Anterior cingulate cortex (tissue), 58 donors: ENCODE results near the gene LMBR1.
"Not testable (repeated sequence)": the region's sequence is repeated elsewhere in the genome, so short reads cannot be mapped to it uniquely, and the experiment has no call there.

Experiments used
- DNase-seq, 58 donors: peaks; one replicate each; lab custom pipeline; 2025; lab: John Stamatoyannopoulos, UW

Gene LMBR1, protein sequence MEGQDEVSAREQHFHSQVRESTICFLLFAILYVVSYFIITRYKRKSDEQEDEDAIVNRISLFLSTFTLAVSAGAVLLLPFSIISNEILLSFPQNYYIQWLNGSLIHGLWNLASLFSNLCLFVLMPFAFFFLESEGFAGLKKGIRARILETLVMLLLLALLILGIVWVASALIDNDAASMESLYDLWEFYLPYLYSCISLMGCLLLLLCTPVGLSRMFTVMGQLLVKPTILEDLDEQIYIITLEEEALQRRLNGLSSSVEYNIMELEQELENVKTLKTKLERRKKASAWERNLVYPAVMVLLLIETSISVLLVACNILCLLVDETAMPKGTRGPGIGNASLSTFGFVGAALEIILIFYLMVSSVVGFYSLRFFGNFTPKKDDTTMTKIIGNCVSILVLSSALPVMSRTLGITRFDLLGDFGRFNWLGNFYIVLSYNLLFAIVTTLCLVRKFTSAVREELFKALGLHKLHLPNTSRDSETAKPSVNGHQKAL

DNA sequence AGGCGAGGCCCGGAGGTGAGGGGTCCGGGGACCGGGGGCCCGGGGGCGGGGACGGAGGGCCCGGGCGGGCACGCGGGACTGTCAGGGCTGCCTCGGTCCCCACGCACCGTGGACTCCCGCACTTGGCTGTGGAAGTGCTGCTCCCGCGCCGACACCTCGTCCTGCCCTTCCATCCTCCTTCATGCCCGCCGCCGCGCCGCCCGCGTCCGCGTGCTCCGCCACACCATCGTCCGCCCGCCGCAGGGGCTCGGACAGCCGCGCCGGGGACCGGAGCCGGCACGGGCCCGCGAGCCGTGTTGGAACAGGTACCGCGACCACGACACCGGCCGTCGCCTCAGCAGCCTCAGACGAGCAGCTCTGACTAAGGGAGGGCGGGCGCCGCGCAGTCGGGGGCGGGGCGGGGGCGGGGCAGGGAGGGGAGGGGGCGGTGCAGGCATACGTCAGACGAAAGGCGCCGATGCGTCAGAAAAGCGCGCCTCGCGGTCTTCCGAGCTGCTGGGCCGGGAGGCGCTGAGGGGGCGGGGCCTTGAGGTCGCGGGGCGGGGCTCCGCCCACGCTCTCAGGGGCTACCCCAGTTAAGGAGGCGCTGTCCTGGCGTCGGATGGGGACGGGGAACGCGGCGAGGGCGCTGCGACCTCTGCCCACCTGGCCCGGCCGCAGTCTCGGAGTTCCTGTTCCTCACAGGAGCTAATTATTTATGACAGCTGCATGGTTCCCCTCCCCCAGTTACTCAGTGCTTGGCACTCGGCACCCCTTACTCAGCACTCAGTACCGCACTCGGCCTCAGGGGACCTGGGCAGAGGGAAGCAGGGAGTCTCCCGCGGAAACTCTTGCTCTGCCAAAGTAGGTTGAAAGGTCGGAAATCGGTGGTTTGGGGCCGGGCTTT is at the start of gene LMBR1:
LMBR1 (minus strand) TSS at position 363 of the 886 bp plus-strand sequence; CDS start at position 173, 190 bp downstream.
- DNase-seq = peak; percentile 28 to 95 (median 90)

DNA sequence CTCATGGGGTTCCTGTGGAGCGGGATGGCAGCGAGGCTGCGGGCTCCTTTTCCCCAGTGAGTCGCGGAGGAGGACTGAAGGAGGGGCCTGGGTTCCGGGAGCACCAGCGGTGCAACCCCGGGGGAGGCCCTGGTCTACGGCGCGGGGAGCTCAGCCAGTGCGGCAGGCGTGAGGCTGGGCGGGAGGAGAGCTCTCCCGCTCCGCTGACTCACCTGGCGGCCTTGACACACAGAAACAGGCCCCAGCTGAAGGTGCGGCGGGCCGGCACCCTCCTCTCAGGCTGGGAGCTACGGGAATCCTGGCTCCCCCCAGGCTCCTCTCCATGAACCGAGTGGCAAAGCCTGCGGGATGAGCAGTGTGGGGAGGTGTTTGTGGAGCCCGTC is 49.7 kb upstream of the LMBR1 start:
- DNase-seq = no peak

DNA sequence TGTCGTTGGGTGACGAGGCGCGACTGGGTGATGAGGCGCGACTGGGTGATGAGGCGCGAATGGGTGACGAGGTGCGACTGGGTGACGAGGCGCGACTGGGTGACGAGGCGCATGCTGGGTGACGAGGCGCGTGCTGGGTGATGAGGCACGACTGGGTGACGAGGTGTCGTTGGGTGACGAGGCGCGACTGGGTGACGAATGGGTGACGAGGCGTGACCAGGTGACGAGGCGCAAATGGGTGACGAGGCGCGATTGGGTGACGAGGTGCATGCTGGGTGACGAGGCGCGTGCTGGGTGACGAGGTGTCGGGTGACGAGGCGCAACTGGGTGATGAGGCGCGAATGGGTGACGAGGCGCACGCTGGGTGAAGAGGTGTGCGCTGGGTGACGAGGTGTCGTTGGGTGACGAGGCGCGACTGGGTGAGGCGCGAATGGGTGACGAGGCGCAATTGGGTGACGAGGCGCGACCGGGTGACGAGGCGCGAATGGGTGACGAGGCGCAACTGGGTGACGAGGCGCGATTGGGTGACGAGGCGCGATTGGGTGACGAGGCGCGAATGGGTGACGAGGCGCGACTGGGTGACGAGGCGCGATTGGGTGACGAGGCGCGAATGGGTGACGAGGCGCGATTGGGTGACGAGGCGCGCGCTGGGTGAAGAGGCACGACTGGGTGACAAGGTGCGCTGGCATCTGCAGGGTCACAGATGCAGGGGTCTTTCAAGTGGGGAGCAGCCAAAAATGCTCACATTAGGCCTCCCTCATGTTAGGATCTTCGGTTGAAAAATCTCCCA is 48.6 kb upstream of the LMBR1 start:
- DNase-seq = no peak

DNA sequence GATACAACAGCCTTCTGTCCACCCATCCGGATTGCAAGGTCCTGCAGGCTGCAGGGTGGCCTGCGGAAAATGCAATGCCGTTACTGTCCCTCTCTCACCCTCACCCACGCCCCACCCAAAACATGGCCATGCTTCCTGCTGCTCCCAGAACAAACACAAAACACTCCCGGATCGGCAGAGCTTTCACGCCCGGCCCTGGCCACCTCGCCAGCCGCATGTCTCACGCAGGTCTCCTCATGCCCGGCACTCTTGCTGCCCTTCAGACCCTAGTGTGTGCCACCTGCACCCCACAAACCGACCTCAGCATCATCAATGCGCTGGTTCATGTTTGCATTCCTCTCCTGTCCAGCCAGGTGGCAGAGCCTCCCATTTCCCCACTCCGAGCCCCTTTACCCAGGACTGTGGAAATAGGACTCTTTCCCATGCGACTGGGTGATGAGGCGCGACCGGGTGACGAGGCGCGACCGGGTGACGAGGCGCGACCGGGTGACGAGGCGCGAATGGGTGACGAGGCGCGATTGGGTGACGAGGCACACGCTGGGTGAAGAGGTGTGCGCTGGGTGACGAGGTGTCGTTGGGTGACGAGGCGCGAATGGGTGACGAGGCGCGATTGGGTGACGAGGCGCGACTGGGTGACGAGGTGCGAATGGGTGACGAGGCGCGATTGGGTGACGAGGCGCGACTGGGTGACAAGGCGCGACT is 47.6 kb upstream of the LMBR1 start:
- no peak for DNase-seq

DNA sequence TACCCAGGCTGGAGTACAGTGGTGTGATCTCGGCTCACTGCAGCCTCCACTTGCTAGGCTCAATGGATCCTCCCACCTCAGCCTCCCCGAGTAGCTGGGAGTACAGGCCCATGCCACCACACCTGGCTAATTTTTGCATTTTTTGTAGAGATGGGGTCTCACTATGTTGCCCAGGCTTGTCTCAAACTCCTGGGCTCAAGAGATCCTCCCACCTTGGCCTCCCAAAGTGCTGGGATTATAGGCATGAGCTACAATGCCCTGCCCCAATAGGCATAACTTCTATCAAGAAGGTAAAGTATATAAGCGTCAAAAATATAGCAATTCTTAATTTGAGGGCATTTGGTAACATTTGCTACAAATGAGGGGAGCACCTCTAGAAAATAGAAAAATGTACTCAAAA is 43.8 kb upstream of the LMBR1 start:
- not testable (repeated sequence) for DNase-seq

DNA sequence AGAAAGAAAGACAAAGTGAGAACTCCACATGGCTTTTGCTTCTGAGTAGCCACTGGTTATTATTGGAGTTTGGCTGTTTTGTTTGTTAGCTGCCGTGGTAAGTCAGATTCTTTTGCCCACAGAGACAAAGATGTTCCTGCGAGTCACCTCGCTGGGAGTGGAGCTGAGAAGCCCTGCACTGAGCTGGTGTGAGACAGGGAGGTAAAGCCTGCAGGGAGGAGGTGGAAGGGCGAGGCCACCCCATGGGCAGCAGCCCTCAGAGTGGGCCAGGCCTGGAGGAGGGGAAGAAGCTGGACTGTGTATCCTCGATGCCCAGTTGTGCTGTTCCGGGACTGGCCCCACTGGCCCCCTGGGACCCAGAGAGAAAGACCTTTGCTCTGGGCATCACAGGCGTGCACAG is 42.3 kb upstream of the LMBR1 start:
- no peak for DNase-seq

DNA sequence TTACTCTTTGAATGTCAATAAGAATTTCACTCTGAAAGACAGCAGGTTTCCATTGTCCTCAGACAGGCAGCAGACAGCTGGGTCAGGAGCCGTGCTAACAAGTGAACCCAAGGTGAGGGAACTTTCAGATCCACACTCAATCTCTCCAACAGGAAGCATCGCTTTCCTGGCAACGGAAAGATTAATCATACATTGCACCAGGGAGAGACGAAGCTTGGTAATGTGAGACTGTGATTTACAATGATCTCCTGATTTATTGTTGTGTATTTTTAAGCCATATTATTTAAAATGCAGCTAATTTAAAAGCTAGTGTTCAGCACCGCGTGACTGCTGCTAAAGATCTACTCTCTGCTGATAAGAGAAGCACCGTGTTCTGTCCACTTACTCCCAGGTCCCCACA is 39.0 kb upstream of the LMBR1 start:
- no peak for DNase-seq

DNA sequence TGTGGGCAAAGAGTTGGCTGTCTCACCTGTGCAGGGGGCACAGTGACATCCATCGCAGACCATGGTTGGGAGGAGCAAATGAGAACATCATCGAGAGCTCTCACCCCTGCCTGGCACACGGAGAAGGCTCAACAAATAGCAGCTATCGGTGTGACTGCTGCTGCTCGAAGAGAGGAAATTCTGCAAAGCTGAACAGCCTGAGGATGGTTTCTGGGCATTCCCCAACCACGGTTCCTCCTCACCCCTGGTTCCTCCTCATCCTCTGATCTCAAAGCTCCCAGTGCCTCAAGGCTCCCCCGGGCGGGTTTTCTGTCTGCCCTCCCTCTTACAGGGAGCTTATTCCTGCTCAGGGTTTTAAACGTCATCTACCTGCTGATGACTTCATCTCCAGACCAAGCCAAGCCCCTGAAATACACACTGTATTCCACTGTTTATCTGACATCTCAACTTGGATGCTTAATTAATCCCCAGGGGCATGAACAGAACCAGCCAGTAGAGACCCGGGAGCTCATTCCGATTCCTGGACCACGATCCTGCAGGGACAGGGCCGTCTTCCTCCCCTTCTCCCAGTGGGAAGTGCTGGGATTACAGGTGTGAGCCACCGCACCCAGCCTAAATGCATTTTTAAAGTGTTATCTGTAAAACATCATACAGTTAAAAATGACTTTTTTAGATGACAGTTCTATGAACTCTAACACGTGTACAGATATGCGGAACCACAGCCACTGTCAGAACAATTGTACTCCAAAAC is 37.0 kb upstream of the LMBR1 start:
- no peak for DNase-seq

DNA sequence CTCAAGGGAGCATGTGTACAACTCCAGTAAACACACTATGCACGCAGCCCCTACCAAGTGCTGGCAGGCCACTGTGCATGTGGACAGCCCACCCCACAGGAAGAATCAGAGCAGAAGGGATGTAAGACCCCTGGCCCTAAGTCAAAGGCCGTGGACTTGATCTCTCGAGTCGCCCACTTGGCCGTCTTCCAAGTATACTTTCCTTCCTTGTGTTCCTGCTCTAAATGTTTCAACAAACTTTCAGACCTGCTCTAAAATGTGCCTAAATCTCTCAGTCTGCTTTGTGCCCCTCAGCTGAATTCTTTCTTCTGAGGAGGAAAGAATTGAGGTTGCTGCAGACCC is 35.4 kb upstream of the LMBR1 start:
- no peak for DNase-seq

DNA sequence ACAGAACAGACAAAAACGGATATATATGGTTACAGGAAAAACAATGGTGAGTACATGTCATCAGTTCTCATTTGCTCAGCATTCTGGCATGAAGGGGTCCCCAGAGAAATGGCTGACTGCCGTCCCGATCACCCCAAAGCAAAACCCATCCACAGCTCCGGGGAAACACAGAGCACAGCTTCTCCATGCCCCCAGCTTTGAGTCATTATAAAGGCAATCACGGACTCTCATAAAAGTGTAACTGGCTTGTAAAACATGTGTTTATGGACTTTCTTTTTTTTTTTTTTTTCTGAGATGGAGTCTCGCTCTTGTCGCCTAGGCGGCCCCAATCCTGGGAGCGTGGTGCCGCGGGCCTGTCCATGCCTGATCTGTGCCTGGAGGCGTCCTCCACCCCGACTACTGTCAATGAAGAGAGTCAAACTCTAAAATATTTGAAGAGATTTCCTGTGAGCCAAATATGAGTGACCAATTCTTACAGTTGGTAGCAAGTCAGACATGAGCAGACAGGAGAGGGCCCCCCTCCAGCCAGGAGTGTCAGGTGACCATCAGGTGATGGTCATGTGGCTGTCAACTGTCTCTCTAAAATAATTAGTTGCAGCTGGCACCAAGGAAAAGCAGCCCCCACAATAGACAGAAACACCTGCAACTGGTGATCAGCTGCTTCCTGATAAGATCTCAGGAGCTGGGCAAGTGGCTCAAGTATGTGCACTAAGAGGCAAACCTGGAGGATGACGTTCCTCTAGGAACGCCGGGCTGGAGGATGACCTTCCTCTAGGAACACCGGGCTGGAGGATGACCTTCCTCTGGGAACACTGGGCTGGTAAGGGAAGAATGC is 34.8 kb upstream of the LMBR1 start:
- no peak for DNase-seq

DNA sequence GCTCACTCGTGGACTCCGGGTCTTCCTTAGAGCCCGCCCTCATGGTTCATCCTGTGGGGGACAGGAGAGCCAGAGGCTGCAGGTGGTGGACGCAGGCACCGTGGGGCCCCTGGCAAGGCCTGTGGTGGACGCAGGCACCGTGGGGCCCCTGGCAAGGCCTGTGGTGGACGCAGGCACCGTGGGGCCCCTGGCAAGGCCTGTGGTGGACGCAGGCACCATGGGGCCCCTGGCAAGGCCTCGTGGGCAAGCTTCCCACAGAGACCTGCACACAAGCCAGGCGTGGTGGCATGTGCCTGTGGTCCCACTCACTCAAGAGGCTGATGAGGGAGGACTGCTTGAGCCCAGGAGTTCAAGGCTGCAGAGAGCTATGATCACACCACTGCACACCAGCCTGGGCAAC is 32.8 kb upstream of the LMBR1 start:
- not testable (repeated sequence) for DNase-seq

DNA sequence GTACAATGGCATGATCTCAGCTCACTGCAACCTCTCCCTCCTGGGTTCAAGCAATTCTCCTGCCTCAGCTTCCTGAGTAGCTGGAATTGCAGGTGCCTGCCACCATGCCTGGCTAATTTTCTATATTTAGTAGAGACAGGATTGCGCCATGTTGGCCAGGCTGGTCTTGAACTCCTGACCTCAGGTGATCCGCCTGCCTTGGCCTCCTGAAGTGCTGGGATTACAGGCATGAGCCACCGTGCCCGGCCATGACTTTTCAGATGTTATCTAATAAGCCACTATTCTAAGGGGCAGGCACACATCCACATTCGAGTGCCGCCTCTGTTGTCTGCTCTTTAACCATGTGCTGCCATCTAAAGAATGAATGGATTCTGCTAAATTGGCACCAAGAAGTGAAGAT is 29.3 kb upstream of the LMBR1 start:
- DNase-seq = not testable (repeated sequence)

DNA sequence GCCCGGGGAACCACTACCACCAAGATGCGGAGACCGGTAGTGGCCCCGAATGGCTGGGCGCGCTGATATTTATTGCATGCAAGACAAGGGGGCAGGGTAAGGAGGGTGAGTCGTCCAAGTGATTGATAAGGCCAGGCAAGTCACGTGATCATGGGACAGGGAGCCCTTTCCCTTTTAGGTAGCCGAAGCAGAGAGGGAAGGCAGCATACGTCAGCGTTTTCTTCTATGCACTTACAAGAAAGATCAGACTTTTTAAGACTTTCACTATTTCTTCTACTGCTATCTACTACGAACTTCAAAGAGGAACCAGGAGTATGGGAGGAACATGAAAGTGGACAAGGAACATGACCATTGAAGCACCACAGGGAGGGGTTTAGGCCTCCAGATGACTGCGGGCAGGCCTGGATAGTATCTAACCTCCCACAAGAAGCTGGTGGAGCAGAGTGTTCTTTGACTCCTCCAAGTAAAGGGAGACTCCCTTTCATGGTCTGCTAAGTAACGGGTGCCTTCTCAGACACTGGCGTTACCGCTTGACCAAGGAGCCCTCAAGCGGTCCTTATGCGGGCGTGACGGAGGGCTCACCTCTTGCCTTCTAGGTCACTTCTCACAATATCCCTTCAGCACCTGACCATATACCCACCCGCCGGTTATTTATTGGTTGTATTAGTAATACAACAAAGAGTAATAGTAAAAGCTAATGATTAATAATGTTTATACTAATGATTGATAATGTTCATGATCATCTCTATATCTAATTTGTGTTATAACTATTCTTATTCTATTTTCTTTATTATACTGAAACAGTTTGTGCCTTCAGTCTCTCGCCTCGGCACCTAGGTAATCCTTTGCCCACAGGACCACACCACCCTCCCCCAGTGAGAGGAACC is 27.7 kb upstream of the LMBR1 start:
- DNase-seq = not testable (repeated sequence)

DNA sequence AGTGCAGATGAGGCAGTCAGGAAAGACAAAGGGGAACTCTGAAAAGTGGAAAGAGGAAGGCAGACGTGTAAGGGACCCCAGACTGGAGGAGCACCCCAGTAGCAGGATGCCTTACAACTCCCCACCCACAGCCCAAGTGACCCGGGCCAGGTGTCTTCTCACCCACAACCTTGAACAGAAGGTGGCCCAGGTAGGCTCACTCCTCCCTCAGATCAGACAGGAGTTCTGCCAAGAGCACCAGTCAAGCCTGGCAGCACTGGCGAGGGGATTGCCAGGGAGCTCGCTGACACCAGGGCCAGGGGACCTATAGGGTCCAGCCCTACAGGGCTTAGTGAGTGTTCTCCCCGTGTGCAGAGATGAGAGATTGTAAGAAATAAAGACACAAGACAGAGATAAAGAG is 27.1 kb upstream of the LMBR1 start:
- DNase-seq = no peak

DNA sequence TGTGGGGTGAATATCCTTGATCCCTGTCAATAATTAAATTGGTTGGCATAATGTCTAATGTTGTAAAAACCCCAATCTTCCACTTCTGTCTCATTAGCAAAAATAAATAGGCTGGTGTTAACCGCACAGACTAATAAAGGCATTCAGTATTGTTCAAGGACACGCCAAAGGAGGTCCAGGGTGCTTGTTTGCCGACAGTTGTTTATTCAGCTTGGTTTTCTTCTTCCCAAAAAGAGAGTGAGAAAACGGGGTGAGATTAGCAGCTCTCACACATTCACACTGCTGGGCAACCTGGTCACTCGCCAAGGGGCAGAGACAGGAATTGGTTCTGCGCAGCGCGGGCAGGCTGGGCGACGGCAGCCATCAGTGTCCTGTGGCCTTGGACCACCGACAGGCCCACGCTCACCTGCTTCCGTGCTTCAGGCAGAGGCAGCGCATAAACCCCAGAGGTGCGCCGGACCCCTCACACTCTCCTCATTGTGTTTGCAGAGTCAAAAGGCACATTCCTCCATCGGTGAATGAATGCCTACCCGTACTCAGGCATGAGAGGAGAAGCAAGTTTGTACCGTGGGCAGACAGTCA is 26.2 kb upstream of the LMBR1 start:
- no peak for DNase-seq

DNA sequence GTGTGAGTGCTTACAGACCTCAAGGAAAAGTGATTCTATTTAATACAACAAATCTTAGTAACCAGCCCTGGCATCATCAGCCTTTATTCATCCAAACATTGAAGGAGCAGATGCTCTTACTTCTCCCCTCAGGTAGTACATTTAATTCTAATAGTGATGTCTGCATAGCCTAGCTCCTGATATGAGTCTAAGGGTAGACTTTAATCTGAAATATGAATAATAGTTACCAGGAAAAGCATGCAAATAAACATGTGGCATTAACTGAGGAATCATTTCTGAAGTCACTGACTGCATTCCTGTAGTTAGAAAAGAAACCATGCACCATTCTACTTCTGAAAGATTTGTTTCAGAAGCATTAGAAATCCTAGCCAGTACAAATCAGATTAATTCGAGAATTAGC is 25.7 kb upstream of the LMBR1 start:
- DNase-seq = no peak
